ENCODE data around the gene HAO1.

- TF ChIP-seq CTCF (IDR thresholded peaks at IDR 0.05) (no peak), EZH2 (IDR thresholded peaks at IDR 0.05) (no peak)
Measured at GRCh38 chr20:7930343-7930742, 9.9 kb downstream of the HAO1 start.
